Thyroid gland (tissue), 4 donors: ENCODE results near the gene P4HA3.

Experiments
- POLR2A ChIP-seq, 2 donors: fragments of 450-650 bp; IDR thresholded peaks; one replicate each; pipeline ENCODE4 v1.6.1; 2017; ENCODE audit warnings: antibody characterized with exemption in 2 of 2, mild to moderate bottlenecking in 2 of 2, moderate library complexity in 1 of 2
- TF ChIP-seq, protein P1 (sequence below), 6 experiments: fragments of 200-600 bp in 3 of 6; fragments of 450-650 bp in 3 of 6; sonication (generic) in 3 of 6; IDR thresholded peaks; one replicate each; pipeline ENCODE4 v1.5.1; 2016 to 2019; ENCODE audit warnings: antibody characterized with exemption in 6 of 6, mild to moderate bottlenecking in 2 of 6, inconsistent platforms in 1 of 6, moderate library complexity in 1 of 6

DNA sequence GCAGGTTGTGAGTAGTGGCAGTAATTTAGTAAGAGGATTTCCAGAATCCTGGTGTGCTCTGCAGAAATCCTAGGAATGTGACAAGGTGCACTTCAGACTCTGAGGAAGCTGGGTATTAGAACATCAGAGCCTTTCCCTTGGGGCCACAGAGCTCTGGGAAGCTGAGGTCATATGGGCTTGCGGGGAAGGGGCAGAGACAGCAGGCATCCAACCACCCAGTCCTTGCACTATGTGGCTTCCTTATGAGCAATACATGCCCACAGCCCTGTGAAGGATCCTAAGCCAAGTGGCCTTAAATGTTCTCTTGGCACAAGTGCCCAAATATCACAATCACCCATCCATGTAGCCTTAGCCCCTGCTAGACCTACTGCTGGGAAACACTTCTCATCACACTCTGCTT is 46.2 kb downstream of the P4HA3 start:
- no peak for TF ChIP-seq POLR2A (IDR thresholded peaks at IDR 0.05)
- TF ChIP-seq, protein P1, sequence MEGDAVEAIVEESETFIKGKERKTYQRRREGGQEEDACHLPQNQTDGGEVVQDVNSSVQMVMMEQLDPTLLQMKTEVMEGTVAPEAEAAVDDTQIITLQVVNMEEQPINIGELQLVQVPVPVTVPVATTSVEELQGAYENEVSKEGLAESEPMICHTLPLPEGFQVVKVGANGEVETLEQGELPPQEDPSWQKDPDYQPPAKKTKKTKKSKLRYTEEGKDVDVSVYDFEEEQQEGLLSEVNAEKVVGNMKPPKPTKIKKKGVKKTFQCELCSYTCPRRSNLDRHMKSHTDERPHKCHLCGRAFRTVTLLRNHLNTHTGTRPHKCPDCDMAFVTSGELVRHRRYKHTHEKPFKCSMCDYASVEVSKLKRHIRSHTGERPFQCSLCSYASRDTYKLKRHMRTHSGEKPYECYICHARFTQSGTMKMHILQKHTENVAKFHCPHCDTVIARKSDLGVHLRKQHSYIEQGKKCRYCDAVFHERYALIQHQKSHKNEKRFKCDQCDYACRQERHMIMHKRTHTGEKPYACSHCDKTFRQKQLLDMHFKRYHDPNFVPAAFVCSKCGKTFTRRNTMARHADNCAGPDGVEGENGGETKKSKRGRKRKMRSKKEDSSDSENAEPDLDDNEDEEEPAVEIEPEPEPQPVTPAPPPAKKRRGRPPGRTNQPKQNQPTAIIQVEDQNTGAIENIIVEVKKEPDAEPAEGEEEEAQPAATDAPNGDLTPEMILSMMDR (IDR thresholded peaks at IDR 0.05), result no peak
